ENCODE data around the gene CD101. TPM values are rescaled to one million over a fixed set of nuclear protein-coding genes. Genes with fewer than 3 reads are reported as not detected.

CD101 gene
- total and polyA plus RNA-seq, 12 donors = 0.30 to 2.3 (median 1.1) TPM

DNA sequence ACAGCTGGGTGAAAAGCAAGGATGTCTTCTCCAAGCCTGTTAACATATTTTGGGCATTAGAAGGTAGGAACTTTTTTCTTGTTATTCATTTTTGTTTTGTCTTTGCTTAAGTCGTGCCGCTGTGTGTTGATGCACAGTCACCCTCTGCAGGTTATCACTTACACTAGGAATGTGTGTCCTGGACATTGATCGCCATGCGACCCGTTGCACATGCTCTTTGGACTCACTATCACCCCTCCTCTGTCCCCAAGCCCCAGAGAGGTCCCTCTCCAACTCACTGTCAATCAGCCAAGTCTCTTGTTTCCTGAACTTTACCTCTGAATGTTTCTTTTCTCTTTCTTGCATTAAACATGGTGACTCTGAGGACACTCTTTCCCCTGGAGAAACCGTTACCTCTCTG lies 40.0 kb upstream of the CD101 start:
- intact Hi-C loops (cut with DNase I) = no loop called here
- TF ChIP-seq CTCF (IDR thresholded peaks at IDR 0.05) = no peak
- no peak for ATAC-seq
- Histone ChIP-seq H3K27me3 (no peaks in the 10 kb centered on the region), H3K27ac (no peak overlapping the region), H3K4me1 (peaks cover 0 to 30% (median 13%) of the 10 kb centered on the region in 9 donors), H3K4me3 (no peak overlapping the region), H3K9me3 (no peaks in the 10 kb centered on the region), H3K36me3 (peaks cover 0 to 67% (median 17%) of the 10 kb centered on the region in 9 donors)
- WGBS, 2 donors = 92 to 93% methylated on average over 6 of the region's 6 CpGs
- DNase-seq = no peak

DNA sequence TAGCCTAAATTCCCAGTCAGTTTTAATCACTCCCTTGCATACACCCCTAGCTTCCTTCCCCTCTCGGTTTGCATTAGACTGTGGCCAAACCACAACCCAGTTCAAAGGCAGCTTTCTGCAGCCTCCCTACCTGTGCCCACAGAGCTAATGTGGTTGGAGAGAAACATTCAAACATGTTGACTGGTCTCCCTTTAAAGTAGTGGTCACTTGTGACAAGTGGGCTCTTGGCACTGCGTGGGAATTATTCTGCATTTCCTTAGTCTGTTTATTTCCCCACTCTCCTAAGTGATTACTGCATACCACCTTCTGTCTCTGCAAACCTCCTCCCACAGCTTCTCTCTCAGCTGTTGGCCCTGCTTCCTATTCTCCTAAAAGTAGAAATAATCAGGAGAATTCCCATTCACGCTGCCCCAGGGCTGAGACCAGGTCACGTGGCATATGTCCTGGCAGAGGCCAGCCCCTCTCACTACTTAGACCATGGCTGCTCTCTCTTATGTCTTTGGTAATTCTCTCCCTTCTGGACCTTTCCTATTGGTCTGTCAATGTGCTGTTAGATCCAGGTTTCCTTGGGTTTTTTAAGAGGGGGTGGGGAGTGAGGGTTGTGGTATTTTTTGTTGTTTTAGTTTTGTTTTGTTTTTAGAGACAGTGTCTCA lies 38.4 kb upstream of the CD101 start:
- no peak overlapping the region for H3K4me3 ChIP-seq
- TF ChIP-seq CTCF (IDR thresholded peaks at IDR 0.05) = no peak
- H3K27ac ChIP-seq = no peak overlapping the region
- DNase-seq = no peak
- H3K27me3 ChIP-seq = no peaks in the 10 kb centered on the region
- H3K36me3 ChIP-seq = peaks cover 0 to 80% (median 17%) of the 10 kb centered on the region in 9 donors
- ATAC-seq = no peak
- intact Hi-C loops (cut with DNase I) = no loop called here
- no peaks in the 10 kb centered on the region for H3K9me3 ChIP-seq
- peaks cover 0 to 21% (median 5%) of the 10 kb centered on the region in 9 donors for H3K4me1 ChIP-seq
- 71 to 76% methylated on average over 4 of the region's 4 CpGs for WGBS, 2 donors

- intact Hi-C loops (cut with DNase I) = no loop called here
- WGBS, 2 donors = 89 to 90% methylated on average over 11 of the region's 11 CpGs
These were observed 34.8 kb upstream of the CD101 start for GRCh38 chr1:116966791-116967190.

DNA sequence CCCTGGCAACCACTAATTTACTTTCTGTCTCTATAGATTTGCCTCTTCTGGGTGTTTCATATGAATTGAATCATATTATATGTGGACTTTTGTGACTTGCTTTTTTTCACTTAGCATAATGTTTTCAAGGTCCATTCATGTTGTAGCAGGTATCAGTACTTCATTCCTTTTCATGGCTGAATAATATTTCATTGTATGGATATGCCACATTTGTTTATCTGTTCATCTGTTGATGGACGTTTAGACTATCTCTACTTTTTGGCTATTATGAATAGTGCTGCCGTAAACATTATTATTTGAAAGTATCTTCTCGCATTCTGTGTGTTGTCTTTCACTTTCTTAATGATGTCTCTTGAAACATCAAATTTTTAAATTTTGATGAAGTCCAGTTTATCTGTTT lies 32.8 kb upstream of the CD101 start:
- no peak for TF ChIP-seq CTCF (IDR thresholded peaks at IDR 0.05)
- DNase-seq (no peak), ATAC-seq (no peak)
- Histone ChIP-seq H3K27ac (no peak overlapping the region), H3K27me3 (no peaks in the 10 kb centered on the region), H3K4me1 (peaks cover 0 to 30% (median 22%) of the 10 kb centered on the region in 9 donors), H3K4me3 (no peak overlapping the region), H3K9me3 (peaks cover 0 to 7% (median 0%) of the 10 kb centered on the region in 11 donors), H3K36me3 (peaks cover 0 to 52% (median 5%) of the 10 kb centered on the region in 9 donors)
- 94 to 96% methylated on average over 3 of the region's 3 CpGs for WGBS, 2 donors
- intact Hi-C loops (cut with DNase I) = no loop called here

More at GRCh38 chr1:116966791-116967190, 34.8 kb upstream of the CD101 start:
- H3K4me3 ChIP-seq = no peak overlapping the region
- TF ChIP-seq CTCF (IDR thresholded peaks at IDR 0.05) = no peak
- no peak overlapping the region for H3K27ac ChIP-seq
- no peak for DNase-seq
- H3K4me1 ChIP-seq = peaks cover 0 to 20% (median 11%) of the 10 kb centered on the region in 9 donors
- H3K9me3 ChIP-seq = peaks cover 0 to 7% (median 0%) of the 10 kb centered on the region in 11 donors
- peaks cover 0 to 62% (median 11%) of the 10 kb centered on the region in 9 donors for H3K36me3 ChIP-seq
- ATAC-seq = no peak
- no peaks in the 10 kb centered on the region for H3K27me3 ChIP-seq

Data from heart right ventricle (tissue), 16 donors.